Heart right ventricle (tissue), 16 donors: Measurements from ENCODE around the gene PLEKHG5. TPM values are rescaled to one million over a fixed set of nuclear protein-coding genes. Genes with fewer than 3 reads are reported as not detected.

Experiments used
- ATAC-seq, 8 donors: fragments of 200-7000 bp; cut with Tn5 transposase; one replicate each; pipeline ENCODE4 v1.9.1; 2020; ENCODE audit warnings: mild to moderate bottlenecking in 8 of 8, moderate library complexity in 8 of 8, moderate number of reproducible peaks in 1 of 8
- DNase-seq, 2 donors: peaks; one replicate each; pipeline ENCODE4 v3.0.0-alpha.2; 2020
- H3K27ac ChIP-seq, 10 donors: fragments of 200-600 bp; sonication (generic) in 2 of 10; one replicate each; pipeline versions ENCODE4 v1.5.0 to v1.8.0; 2020 to 2022; ENCODE audit warnings: mild to moderate bottlenecking in 3 of 10
- H3K27me3 ChIP-seq, 7 donors: fragments of 200-600 bp; one replicate each; pipeline ENCODE4 v1.8.0; 2021 to 2022; ENCODE audit warnings: mild to moderate bottlenecking in 2 of 7
- H3K36me3 ChIP-seq, 9 donors: fragments of 200-600 bp; sonication (generic) in 1 of 9; one replicate each; pipeline versions ENCODE4 v1.5.0 to v1.8.0; 2020 to 2022; ENCODE audit warnings: mild to moderate bottlenecking in 2 of 9
- H3K4me1 ChIP-seq, 9 donors: fragments of 200-600 bp; sonication (generic) in 1 of 9; one replicate each; pipeline versions ENCODE4 v1.5.0 to v1.8.0; 2020 to 2022; ENCODE audit warnings: mild to moderate bottlenecking in 4 of 9
- H3K4me3 ChIP-seq, 10 donors: fragments of 200-600 bp; sonication (generic) in 2 of 10; one replicate each; pipeline versions ENCODE4 v1.5.0 to v1.8.0; 2020 to 2022; ENCODE audit warnings: mild to moderate bottlenecking in 7 of 10, moderate library complexity in 2 of 10
- H3K9me3 ChIP-seq, 11 donors: fragments of 200-600 bp in 10 of 11; sonication (generic) in 2 of 11; one replicate each; pipeline versions ENCODE4 v1.5.0 to v1.8.0; 2013 to 2022; ENCODE audit warnings: mild to moderate bottlenecking in 2 of 11, control low read depth in 1 of 11, moderate library complexity in 1 of 11
- CTCF ChIP-seq, 9 donors: fragments of 200-600 bp; sonication (generic) in 2 of 9; IDR thresholded peaks; one replicate each; pipeline versions ENCODE4 v1.5.0 to v1.8.0; 2021 to 2022; ENCODE audit warnings: antibody characterized with exemption in 9 of 9, mild to moderate bottlenecking in 5 of 9, moderate library complexity in 1 of 9
- WGBS, 2 donors: extraction: QIAGEN DNeasy Blood & Tissue Kit; methylation state at CpG; one replicate each; pipeline ENCODE4 v1.1.7; 2013; ENCODE audit warnings: inconsistent platforms in 1 of 2; 5-methylcytosine and 5-hydroxymethylcytosine counted together
- intact Hi-C, 10 donors: fragments of 100-400 bp; cut with DNase I; formaldehyde crosslinking; loops; one replicate each; pipeline versions ENCODE4 v1.11.1 to v1.14.2; 2022
- polyA plus RNA-seq, 2 donors: library from polyadenylated mRNA; stranded (reverse); fragments of 200-250 nt; gene quantifications; one replicate each; pipeline ENCODE4 v1.2.3, GENCODE V29; 2013
- total RNA-seq, 10 donors: library from RNA; stranded (reverse); fragmentation: NEBNext Ultra II Directional in 3 of 10; extraction: Animal tissue kit (Norgen Biotek cat#: 25700) in 3 of 10; gene quantifications; one replicate each; pipeline versions ENCODE4 v1.2.1 to v1.2.4, GENCODE V29; 2021 to 2023
- donor health status: Arrhythmogenic right ventricular cardiomyopathy.
- donor health status: ischemic (EF 13 %, LVEDD 7.1; RV severe dilation, severe dysfunction).
- donor health status: healthy with polysubstance abuse.
- donor health status: DM: no; HTN: yes; CAD: no.
- donor health status: DM: no; HTN: no; CAD: no.
- donor health status: ischemic (EF 25% LVEDD 6.9; RV normal size, moderate dysfunction).
- donor health status: ischemic (EF 25% LVEDD 5.7; RV mildly dilated, moderate dysfunction).
- donor health status: healthy.
- donor health status: DM: yes; HTN: yes; CAD: no.
- donor health status: Ischemic cardiomyopathy.
- donor health status: ischemic (EF 35%, LVEDD 5.7; RV mildly dilated, moderate dysfunction).
- donor health status: nonischemic (EF 11% LVEDD 7.7; RV severe dilation, severe dysfunction).
- donor health status: DM: yes; HTN: yes; CAD: no.
- donor health status: PGD.
- donor health status: ischemic (EF 29% LVEDD 5.4; RV normal size, mild dysfunction).
- donor health status: nonischemic (EF 23%, LVEDD 6.1; RV moderate dilation, normal function).

The PLEKHG5 gene
- total and polyA plus RNA-seq, 12 donors, result 6.6 to 28.7 (median 15.3) TPM

- WGBS, 2 donors, result 74 to 77% methylated on average over 9 of the region's 9 CpGs
- Histone ChIP-seq H3K4me1 (peaks cover 12 to 85% (median 57%) of the 10 kb centered on the region in 9 donors), H3K4me3 (peak overlapping the region in 2 of 10 donors; percentile 59 to 66), H3K27me3 (peaks cover 0 to 35% (median 5%) of the 10 kb centered on the region in 7 donors), H3K36me3 (no peaks in the 10 kb centered on the region), H3K9me3 (no peaks in the 10 kb centered on the region), H3K27ac (peak overlapping the region in 4 of 10 donors; percentile 3 to 88 (median 18))
- ATAC-seq, result no peak
- TF ChIP-seq CTCF (IDR thresholded peaks at IDR 0.05), result no peak
- intact Hi-C loops, result loop anchor here in 7 of 10 donors (5.0 to 10.0 kb wide), 6 partner anchors 33 to 158 kb away; no protein-coding TSS in a partner anchor
- DNase-seq, result no peak
These were observed 2.1 kb downstream of the PLEKHG5 start for GRCh38 chr1:6489383-6489765.

GRCh38 chr1:6488602-6489382 is 2.7 kb downstream of the PLEKHG5 start:
- peaks cover 12 to 86% (median 57%) of the 10 kb centered on the region in 9 donors for H3K4me1 ChIP-seq
- ATAC-seq (no peak), DNase-seq (no peak)
- peaks cover 0 to 41% (median 5%) of the 10 kb centered on the region in 7 donors for H3K27me3 ChIP-seq
- intact Hi-C loops, result loop anchor here in 7 of 10 donors (5.0 to 10.0 kb wide), 6 partner anchors 34 to 159 kb away; no protein-coding TSS in a partner anchor
- no peak for TF ChIP-seq CTCF (IDR thresholded peaks at IDR 0.05)
- no peaks in the 10 kb centered on the region for H3K36me3 ChIP-seq
- no peak overlapping the region for H3K4me3 ChIP-seq
- no peaks in the 10 kb centered on the region for H3K9me3 ChIP-seq
- 78 to 84% methylated on average over 13 of the region's 13 CpGs for WGBS, 2 donors
- peak overlapping the region in 4 of 10 donors; percentile 3 to 88 (median 18) for H3K27ac ChIP-seq

- Histone ChIP-seq H3K27me3 (peaks cover 0 to 48% (median 5%) of the 10 kb centered on the region in 7 donors), H3K4me1 (peaks cover 12 to 78% (median 57%) of the 10 kb centered on the region in 9 donors), H3K9me3 (no peaks in the 10 kb centered on the region), H3K27ac (peak overlapping the region in 1 of 10 donors; percentile 5), H3K4me3 (no peak overlapping the region), H3K36me3 (peaks cover 0 to 2% (median 0%) of the 10 kb centered on the region in 9 donors)
- DNase-seq (no peak), ATAC-seq (no peak)
- intact Hi-C loops, result loop anchor here in 8 of 10 donors (2.0 to 10.0 kb wide), 8 partner anchors 34 to 159 kb away; no protein-coding TSS in a partner anchor
- no peak for TF ChIP-seq CTCF (IDR thresholded peaks at IDR 0.05)
- 78 to 85% methylated on average over 14 of the region's 14 CpGs for WGBS, 2 donors
These were observed 3.5 kb downstream of the PLEKHG5 start for GRCh38 chr1:6487804-6488484.

- TF ChIP-seq CTCF (IDR thresholded peaks at IDR 0.05), result peak; percentile 88 to 93 (median 90)
- no peaks in the 10 kb centered on the region for H3K9me3 ChIP-seq
- H3K27ac ChIP-seq, result peak overlapping the region in 6 of 10 donors; percentile 75 to 93 (median 84)
- 3 to 7% methylated on average over 15 of the region's 15 CpGs for WGBS, 2 donors
- H3K27me3 ChIP-seq, result peaks cover 0 to 48% (median 5%) of the 10 kb centered on the region in 7 donors
- intact Hi-C loops, result loop anchor here in 9 of 10 donors (1.0 to 10.0 kb wide), 10 partner anchors 36 to 161 kb away; partner anchors contain the start of gene NOL9 (in 1 of the 9)
- peak; percentile 57 to 84 (median 72) for ATAC-seq
- H3K4me1 ChIP-seq, result peaks cover 9 to 64% (median 51%) of the 10 kb centered on the region in 9 donors
- DNase-seq, result peak; percentile 87 to 88
- peak overlapping the region in 7 of 10 donors; percentile 49 to 77 (median 68) for H3K4me3 ChIP-seq
- peaks cover 0 to 11% (median 0%) of the 10 kb centered on the region in 9 donors for H3K36me3 ChIP-seq
These were observed 4.9 kb downstream of the PLEKHG5 start for GRCh38 chr1:6486433-6487011.
